Effector memory CD4-positive, alpha-beta T cell (primary cell): ENCODE data around the gene BTBD19.
"Not testable (repeated sequence)": the region's sequence is repeated elsewhere in the genome, so short reads cannot be mapped to it uniquely, and the experiment has no call there.

Experiments
- DNase-seq, 3 donors: peaks; one replicate each; pipeline ENCODE4 v3.0.0-alpha.2; 2020
- H3K27ac ChIP-seq: 2 replicates; pipeline ENCODE4 v1.7.0; 2013; ENCODE audit warnings: mild to moderate bottlenecking, low read length, moderate library complexity; ENCODE audit not compliant: insufficient read depth, poor library complexity, severe bottlenecking
- H3K27me3 ChIP-seq: replicated peaks from 2 replicates; pipeline ENCODE4 v1.7.0; 2013; ENCODE audit warnings: mild to moderate bottlenecking, low read length; ENCODE audit not compliant: insufficient read depth, control insufficient read depth, poor library complexity, severe bottlenecking
- H3K36me3 ChIP-seq: 2 replicates; pipeline ENCODE4 v1.7.0; 2013; ENCODE audit warnings: mild to moderate bottlenecking, low read length, moderate library complexity; ENCODE audit not compliant: control insufficient read depth, insufficient read depth
- H3K4me1 ChIP-seq: 2 replicates; pipeline ENCODE4 v1.7.0; 2013; ENCODE audit warnings: low read length, mild to moderate bottlenecking; ENCODE audit not compliant: control insufficient read depth, insufficient read depth, poor library complexity, severe bottlenecking
- H3K4me3 ChIP-seq: 2 replicates; pipeline ENCODE4 v1.7.0; 2013; ENCODE audit warnings: low read length, low read depth, mild to moderate bottlenecking; ENCODE audit not compliant: insufficient read depth, poor library complexity, severe bottlenecking
- H3K9me3 ChIP-seq: 2 replicates; pipeline ENCODE4 v1.7.0; 2013; ENCODE audit warnings: mild to moderate bottlenecking, low read length, moderate library complexity; ENCODE audit not compliant: control insufficient read depth

The BTBD19 gene

DNA sequence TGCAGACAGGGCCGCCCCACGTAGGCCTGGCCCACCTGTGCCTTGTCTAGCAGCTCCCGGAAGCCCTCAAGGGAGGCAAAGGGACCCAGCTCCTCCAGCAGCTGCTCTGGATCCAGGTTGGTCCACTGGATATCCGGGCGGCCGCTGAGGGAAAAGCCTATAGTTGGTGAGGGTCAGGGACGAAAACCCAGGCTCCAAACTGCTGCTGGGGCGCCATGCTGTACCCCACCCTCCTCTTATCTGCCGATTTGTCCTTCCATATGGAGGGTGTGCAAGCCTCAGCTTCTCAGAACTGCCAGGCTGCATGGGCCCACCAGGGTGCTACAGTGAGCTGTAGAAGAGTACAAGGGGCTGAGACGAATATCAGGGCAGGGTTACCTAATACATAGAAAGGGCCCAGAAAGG is 22.6 kb downstream of the BTBD19 start:
- Histone ChIP-seq H3K36me3 (no peaks in the 10 kb centered on the region), H3K9me3 (no peaks in the 10 kb centered on the region), H3K27me3 (no peaks in the 10 kb centered on the region), H3K4me3 (no peak overlapping the region), H3K4me1 (no peaks in the 10 kb centered on the region), H3K27ac (no peak overlapping the region)
- DNase-seq, result no peak

GRCh38 chr1:44831516-44831915 is 23.2 kb downstream of the BTBD19 start:
- Histone ChIP-seq H3K27me3 (no peaks in the 10 kb centered on the region), H3K9me3 (no peaks in the 10 kb centered on the region), H3K4me3 (no peak overlapping the region), H3K4me1 (no peaks in the 10 kb centered on the region), H3K27ac (no peak overlapping the region), H3K36me3 (no peaks in the 10 kb centered on the region)
- no peak for DNase-seq

GRCh38 chr1:44832056-44832705 is 23.9 kb downstream of the BTBD19 start:
- Histone ChIP-seq H3K9me3 (no peaks in the 10 kb centered on the region), H3K4me3 (no peak overlapping the region), H3K4me1 (no peaks in the 10 kb centered on the region), H3K27ac (no peak overlapping the region), H3K27me3 (no peaks in the 10 kb centered on the region), H3K36me3 (no peaks in the 10 kb centered on the region)
- no peak for DNase-seq

DNA sequence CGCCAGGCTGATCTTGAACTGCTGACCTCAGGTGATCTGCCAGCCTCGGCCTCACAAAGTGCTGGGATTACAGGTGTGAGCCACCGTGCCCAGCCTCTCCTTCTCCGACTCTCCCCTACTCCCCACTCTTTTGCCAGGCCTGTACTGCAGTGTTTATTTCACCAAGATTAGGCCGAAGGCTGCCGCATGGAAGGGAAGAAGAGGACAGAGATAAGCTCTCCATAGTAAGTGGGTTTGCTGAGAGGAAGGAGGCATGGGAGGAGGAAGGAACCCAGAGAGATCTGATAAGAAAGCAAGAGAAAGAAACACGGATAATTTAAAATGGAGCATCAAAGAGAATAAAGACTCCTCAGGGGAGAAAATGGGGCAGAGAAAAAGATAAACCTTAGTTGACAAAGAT is 26.0 kb downstream of the BTBD19 start:
- Histone ChIP-seq H3K4me1 (no peaks in the 10 kb centered on the region), H3K27ac (no peak overlapping the region), H3K27me3 (no peaks in the 10 kb centered on the region), H3K36me3 (no peaks in the 10 kb centered on the region), H3K9me3 (no peaks in the 10 kb centered on the region), H3K4me3 (no peak overlapping the region)
- no peak for DNase-seq

DNA sequence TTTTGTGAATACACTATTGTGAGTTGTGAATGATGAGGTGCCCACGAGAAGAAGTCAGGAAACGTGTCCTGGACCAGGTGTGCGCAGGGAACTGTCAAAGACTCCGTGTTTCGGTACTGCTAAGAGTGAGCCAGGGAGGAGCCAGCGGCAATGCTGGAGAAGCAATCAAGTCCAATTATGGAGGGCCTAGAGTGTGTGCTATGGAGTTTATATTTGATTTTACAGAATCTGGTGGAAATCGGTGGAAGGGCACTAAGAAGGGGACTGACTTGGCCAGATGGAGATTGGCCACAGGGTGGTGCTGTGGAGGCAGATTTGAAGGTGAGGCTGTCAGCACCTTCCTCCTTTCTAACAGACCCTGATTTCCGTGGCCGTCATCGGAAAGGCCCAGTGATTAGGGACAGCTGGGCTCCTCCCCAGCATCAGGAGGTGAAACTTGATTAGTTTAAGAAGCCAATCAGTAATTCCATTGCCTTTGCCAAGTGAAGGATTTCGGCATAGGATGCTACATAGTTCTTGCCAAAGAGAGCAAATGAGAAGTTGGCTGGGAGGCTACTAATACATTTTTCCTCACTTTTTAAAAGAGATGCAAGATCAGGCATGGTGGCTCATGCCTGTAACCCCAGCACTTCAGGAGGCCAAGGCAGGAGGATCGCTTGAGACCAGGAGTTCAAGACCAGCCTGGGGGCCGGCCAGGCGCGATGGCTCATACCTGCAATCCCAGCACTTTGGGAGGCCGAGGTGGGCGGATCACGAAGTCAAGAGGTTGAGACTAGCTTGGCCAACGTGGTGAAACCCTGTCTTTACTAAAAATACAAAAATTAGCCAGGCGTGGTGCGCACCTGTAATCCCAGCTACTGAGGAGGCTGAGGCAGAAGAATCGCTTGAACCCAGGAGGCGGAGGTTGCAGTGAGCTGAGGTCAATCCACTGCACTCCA is 27.7 kb downstream of the BTBD19 start:
- Histone ChIP-seq H3K27ac (no peak overlapping the region), H3K4me1 (no peaks in the 10 kb centered on the region), H3K36me3 (no peaks in the 10 kb centered on the region), H3K9me3 (no peaks in the 10 kb centered on the region), H3K27me3 (no peaks in the 10 kb centered on the region), H3K4me3 (peak overlapping the region; percentile 30)
- peak; percentile 55 to 69 (median 62) for DNase-seq

- DNase-seq, H3K27ac ChIP-seq, H3K4me3 ChIP-seq, H3K36me3 ChIP-seq, H3K9me3 ChIP-seq, H3K4me1 ChIP-seq, H3K27me3 ChIP-seq: not testable (repeated sequence)
These were observed 30.0 kb downstream of the BTBD19 start for GRCh38 chr1:44838294-44838693.

GRCh38 chr1:44839576-44839975 is 31.3 kb downstream of the BTBD19 start:
- no peaks in the 10 kb centered on the region for H3K36me3 ChIP-seq
- no peak overlapping the region for H3K27ac ChIP-seq
- H3K9me3 ChIP-seq, result no peaks in the 10 kb centered on the region
- H3K27me3 ChIP-seq, result no peaks in the 10 kb centered on the region
- H3K4me1 ChIP-seq, result peaks cover 9% of the 10 kb centered on the region
- no peak overlapping the region for H3K4me3 ChIP-seq
- DNase-seq, result no peak

GRCh38 chr1:44842486-44842861 is 34.2 kb downstream of the BTBD19 start:
- H3K4me1 ChIP-seq, result peaks cover 9% of the 10 kb centered on the region
- no peak for DNase-seq
- no peaks in the 10 kb centered on the region for H3K27me3 ChIP-seq
- no peaks in the 10 kb centered on the region for H3K9me3 ChIP-seq
- H3K36me3 ChIP-seq, result no peaks in the 10 kb centered on the region
- H3K4me3 ChIP-seq, result peak overlapping the region; percentile 42
- H3K27ac ChIP-seq, result no peak overlapping the region

DNA sequence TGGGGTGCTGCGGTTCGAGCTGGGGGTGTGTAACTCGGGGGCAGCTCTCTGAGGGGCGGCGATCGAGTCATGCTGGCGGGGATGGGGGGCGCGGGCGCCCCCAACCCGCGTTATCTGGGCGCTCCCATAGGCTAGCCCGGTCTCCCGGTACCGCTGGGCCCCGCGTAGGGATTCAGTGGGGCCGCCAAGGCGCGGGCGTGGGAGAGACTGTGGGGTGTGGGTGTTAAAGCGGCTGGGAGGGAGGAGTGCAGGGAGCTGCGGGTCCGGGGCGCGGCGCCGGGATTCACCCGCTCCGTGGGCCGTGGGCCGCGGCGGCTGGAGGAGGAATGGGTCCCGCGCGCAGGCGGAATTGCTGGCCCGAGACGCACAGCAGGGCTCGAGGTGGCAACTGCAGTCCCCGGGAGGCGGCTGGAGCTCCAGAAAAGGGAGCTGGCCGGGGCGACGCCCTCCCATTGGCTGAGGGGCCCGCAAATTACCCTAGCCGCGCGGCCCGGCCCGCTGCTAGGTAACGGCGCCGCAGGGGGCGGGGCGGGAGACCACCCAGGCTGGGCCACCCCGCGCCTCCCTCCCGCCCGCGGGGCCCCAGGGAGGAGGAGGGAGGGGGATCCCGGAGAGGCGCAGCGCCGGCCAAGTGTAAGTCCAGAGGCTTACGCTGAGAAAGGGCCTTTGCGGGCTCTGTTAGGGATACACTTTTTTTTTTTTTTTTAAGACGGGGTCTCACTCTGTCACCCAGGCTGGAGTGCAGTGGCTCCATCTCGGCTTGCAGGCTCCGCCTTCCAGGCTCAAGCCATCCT is 34.7 kb downstream of the BTBD19 start, which contains the start of gene PTCH2:
TSS of gene PTCH2 (minus strand) at position 392 of the 794 bp plus-strand sequence. CDS start at position 71, 321 bp downstream.
- Histone ChIP-seq H3K27ac (no peak within 1 kb of the TSS), H3K36me3 (no peaks in the 10 kb centered on the region), H3K9me3 (no peaks in the 10 kb centered on the region), H3K4me1 (peaks cover 9% of the 10 kb centered on the region), H3K27me3 (no peaks in the 10 kb centered on the region), H3K4me3 (peak within 1 kb of the TSS; percentile 42)
- no peak for DNase-seq
